GM21576 (cell line): ENCODE measurements around the gene GM2A.
"Not testable (repeated sequence)": the region's sequence is repeated elsewhere in the genome, so short reads cannot be mapped to it uniquely, and the experiment has no call there.

Experiments used
- ATAC-seq: cut with Tn5 transposase; IDR thresholded peaks from one replicate; pipeline ENCODE4 v1.9.1; 2021; ENCODE audit warnings: mild to moderate bottlenecking, moderate library complexity; ENCODE audit not compliant: unreplicated experiment

GM2A gene

GRCh38 chr5:151284392-151284967 lies 31.5 kb downstream of the GM2A start:
- ATAC-seq, result no peak

GRCh38 chr5:151285683-151286082 lies 32.7 kb downstream of the GM2A start:
- ATAC-seq, result no peak

- ATAC-seq, result no peak
These were observed 33.3 kb downstream of the GM2A start for GRCh38 chr5:151286246-151286645.

- peak; percentile 80 for ATAC-seq
These were observed 35.2 kb downstream of the GM2A start for GRCh38 chr5:151288180-151288579.

GRCh38 chr5:151293624-151294023 lies 40.6 kb downstream of the GM2A start:
- no peak for ATAC-seq

- no peak for ATAC-seq
These were observed 42.2 kb downstream of the GM2A start for GRCh38 chr5:151295138-151295537.

GRCh38 chr5:151295791-151296477 lies 42.9 kb downstream of the GM2A start:
- no peak for ATAC-seq

GRCh38 chr5:151296478-151296830 lies 43.5 kb downstream of the GM2A start:
- no peak for ATAC-seq

- ATAC-seq, result no peak
These were observed 44.0 kb downstream of the GM2A start for GRCh38 chr5:151296974-151297373.

- no peak for ATAC-seq
These were observed 45.3 kb downstream of the GM2A start for GRCh38 chr5:151298063-151298855.

- no peak for ATAC-seq
These were observed 50.7 kb downstream of the GM2A start, which contains the start of gene SLC36A3 for GRCh38 chr5:151303666-151304065. TSS of gene SLC36A3 (minus strand) at chr5:151303766. CDS start at chr5:151303354, 412 bp downstream.

GRCh38 chr5:151309266-151309665 lies 56.3 kb downstream of the GM2A start:
- ATAC-seq, result not testable (repeated sequence)

- not testable (repeated sequence) for ATAC-seq
These were observed 56.8 kb downstream of the GM2A start for GRCh38 chr5:151309821-151310220.

GRCh38 chr5:151310932-151311331 lies 57.9 kb downstream of the GM2A start:
- no peak for ATAC-seq

GRCh38 chr5:151312756-151313324 lies 59.9 kb downstream of the GM2A start:
- no peak for ATAC-seq

- no peak for ATAC-seq
These were observed 60.4 kb downstream of the GM2A start for GRCh38 chr5:151313357-151313756.

- ATAC-seq, result peak; percentile 68
These were observed 63.1 kb downstream of the GM2A start for GRCh38 chr5:151315998-151316597.

GRCh38 chr5:151317871-151318270 lies 64.9 kb downstream of the GM2A start:
- no peak for ATAC-seq

GRCh38 chr5:151318850-151319732 lies 66.1 kb downstream of the GM2A start:
- ATAC-seq, result peak; percentile 89
